Subcutaneous abdominal adipose tissue (tissue), 5 donors: ENCODE data around the gene ATP4B.

Experiments
- H3K27ac ChIP-seq: one replicate; pipeline ENCODE4 v1.7.0; 2013; ENCODE audit warnings: low read depth, mild to moderate bottlenecking, inconsistent platforms, low read length, moderate library complexity
- H3K27me3 ChIP-seq, 5 donors: one replicate each; pipeline ENCODE4 v1.7.0; 2013; ENCODE audit warnings: low read length in 5 of 5, inconsistent platforms in 1 of 5; ENCODE audit not compliant: control insufficient read depth in 5 of 5, insufficient read depth in 4 of 5
- H3K36me3 ChIP-seq, 5 donors: one replicate each; pipeline ENCODE4 v1.7.0; 2013; ENCODE audit warnings: low read length in 5 of 5; ENCODE audit not compliant: control insufficient read depth in 5 of 5, insufficient read depth in 5 of 5
- H3K4me1 ChIP-seq, 5 donors: one replicate each; pipeline ENCODE4 v1.7.0; 2013; ENCODE audit warnings: low read length in 5 of 5, mild to moderate bottlenecking in 3 of 5, moderate library complexity in 1 of 5; ENCODE audit not compliant: control insufficient read depth in 5 of 5, insufficient read depth in 5 of 5
- H3K4me3 ChIP-seq, 5 donors: one replicate each; pipeline ENCODE4 v1.7.0; 2013; ENCODE audit warnings: low read length in 5 of 5, low read depth in 1 of 5
- H3K9ac ChIP-seq, 5 donors: one replicate each; pipeline ENCODE4 v1.7.0; 2013; ENCODE audit warnings: low read length in 5 of 5, mild to moderate bottlenecking in 4 of 5, moderate library complexity in 3 of 5
- H3K9me3 ChIP-seq, 5 donors: one replicate each; pipeline ENCODE4 v1.7.0; 2013; ENCODE audit warnings: low read length in 5 of 5; ENCODE audit not compliant: control insufficient read depth in 5 of 5
- donor health status: healthy.
- donor health status: healthy.
- donor health status: healthy.
- donor health status: healthy.
- donor health status: healthy.

The ATP4B gene

GRCh38 chr13:113607889-113608635, 49.9 kb downstream of the ATP4B start:
- Histone ChIP-seq H3K4me1 (no peaks in the 10 kb centered on the region), H3K9ac (no peak overlapping the region), H3K4me3 (no peak overlapping the region), H3K36me3 (peaks cover 0 to 48% (median 27%) of the 10 kb centered on the region in 5 donors), H3K27ac (no peak overlapping the region), H3K9me3 (no peaks in the 10 kb centered on the region), H3K27me3 (no peaks in the 10 kb centered on the region)

DNA sequence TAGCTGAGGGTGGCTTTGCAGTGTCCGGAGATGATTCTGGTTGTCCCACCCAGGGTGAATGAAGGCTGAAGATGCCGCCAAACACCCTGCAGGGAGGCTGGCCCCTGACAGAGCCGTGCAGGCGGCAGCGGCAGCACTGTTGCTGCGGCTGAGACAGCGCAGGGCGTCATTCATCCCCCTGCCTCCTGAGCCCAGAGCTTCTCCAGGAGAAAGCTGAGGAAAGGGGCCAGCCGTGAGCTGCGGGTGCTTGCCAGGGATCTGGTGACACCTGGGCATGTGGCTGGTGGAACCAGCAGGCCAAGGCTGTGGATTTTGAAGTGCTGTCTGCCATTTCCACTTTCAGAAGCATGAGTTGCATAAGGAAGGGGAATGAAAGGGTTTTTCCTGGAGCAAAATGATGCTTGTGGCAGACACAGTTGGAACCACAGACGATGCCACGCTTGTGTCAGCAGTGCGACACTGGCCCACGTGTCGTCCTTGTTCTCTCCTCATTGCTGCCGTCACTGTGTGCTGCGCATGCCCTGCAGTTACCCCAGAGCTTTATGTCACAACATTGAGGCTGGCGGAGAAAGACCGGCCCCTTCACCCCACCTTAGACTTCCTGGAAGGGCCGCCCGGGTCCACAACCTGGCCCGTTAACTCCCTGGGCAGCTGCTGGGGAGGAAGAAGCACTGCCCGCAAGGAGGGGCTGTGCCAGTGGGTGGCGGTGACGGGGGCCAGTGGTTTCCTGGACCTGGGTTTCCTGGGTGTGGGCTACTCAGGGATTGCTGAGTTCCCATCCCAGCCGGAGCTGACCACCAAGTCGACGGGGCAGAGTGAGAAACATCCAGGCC, 50.7 kb downstream of the ATP4B start:
- Histone ChIP-seq H3K9ac (no peak overlapping the region), H3K4me1 (no peaks in the 10 kb centered on the region), H3K4me3 (no peak overlapping the region), H3K27ac (no peak overlapping the region), H3K9me3 (no peaks in the 10 kb centered on the region), H3K36me3 (peaks cover 0 to 48% (median 27%) of the 10 kb centered on the region in 5 donors), H3K27me3 (no peaks in the 10 kb centered on the region)

- Histone ChIP-seq H3K27me3 (no peaks in the 10 kb centered on the region), H3K9me3 (no peaks in the 10 kb centered on the region), H3K4me3 (no peak overlapping the region), H3K27ac (no peak overlapping the region), H3K4me1 (no peaks in the 10 kb centered on the region), H3K36me3 (peaks cover 0 to 39% (median 17%) of the 10 kb centered on the region in 5 donors), H3K9ac (no peak overlapping the region)
Observed at GRCh38 chr13:113605866-113606438, 52.0 kb downstream of the ATP4B start.

DNA sequence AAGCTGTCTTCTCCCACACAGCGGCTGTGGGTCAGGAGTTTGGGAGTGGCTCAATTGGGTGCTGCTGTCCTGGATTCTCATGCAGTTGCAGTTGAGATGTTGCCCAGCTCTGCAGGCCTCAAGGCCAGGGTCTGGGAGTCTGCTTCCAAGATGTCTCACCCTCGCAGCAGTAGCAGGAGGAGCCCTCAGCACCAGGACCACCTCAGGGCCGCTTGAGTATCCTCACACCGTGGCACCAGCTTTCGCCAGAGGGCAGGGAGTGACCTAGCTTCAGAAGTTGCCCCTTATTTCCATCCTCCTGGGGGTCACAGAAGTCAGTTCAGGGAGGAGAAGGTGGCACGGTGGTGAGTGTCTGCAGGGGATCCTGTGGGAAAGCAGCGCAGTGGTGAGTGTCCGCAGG, 52.5 kb downstream of the ATP4B start:
- Histone ChIP-seq H3K9ac (no peak overlapping the region), H3K36me3 (peaks cover 0 to 41% (median 20%) of the 10 kb centered on the region in 5 donors)

GRCh38 chr13:113604186-113604585, 53.8 kb downstream of the ATP4B start:
- Histone ChIP-seq H3K27me3 (peaks cover 0 to 5% (median 0%) of the 10 kb centered on the region in 5 donors), H3K4me1 (peaks cover 0 to 14% (median 0%) of the 10 kb centered on the region in 5 donors), H3K36me3 (peaks cover 0 to 39% (median 23%) of the 10 kb centered on the region in 5 donors), H3K9me3 (no peaks in the 10 kb centered on the region), H3K27ac (no peak overlapping the region), H3K9ac (no peak overlapping the region), H3K4me3 (no peak overlapping the region)

More for the DNA sequence above, 52.5 kb downstream of the ATP4B start:
- H3K4me3 ChIP-seq, result no peak overlapping the region
- H3K4me1 ChIP-seq, result peaks cover 0 to 5% (median 0%) of the 10 kb centered on the region in 5 donors
- H3K9me3 ChIP-seq, result no peaks in the 10 kb centered on the region
- H3K27ac ChIP-seq, result no peak overlapping the region
- H3K27me3 ChIP-seq, result peaks cover 0 to 2% (median 0%) of the 10 kb centered on the region in 5 donors

DNA sequence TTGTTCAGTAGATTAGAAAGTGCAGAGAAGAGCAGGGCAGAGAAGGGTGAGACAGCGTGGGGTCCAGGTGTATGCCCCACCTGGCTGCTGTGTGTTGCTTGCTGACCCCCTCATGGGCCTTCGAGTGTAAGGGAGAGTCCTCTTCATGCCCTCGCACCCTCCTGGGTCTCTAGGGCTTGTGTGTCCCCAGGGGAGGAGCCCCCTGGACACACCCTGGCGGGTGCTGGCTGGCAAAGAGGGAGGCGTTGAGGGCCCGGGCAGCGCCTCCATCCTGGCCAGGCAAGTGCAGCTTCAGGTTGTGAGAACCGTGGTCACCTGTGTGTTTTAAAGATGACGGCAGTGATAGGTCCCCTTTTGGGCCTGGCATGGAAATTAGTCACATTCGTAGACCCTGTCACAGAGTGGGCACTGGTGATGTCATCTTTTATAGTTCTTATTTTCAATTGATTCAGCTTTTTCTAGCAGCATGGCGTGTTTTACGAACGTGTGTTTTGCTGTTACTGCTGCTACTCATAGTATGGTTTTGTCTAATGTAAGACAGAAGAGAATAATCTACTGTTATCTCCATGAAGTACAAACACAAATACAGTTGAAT, 54.8 kb downstream of the ATP4B start:
- Histone ChIP-seq H3K27me3 (peaks cover 0 to 5% (median 0%) of the 10 kb centered on the region in 5 donors), H3K4me1 (peaks cover 0 to 14% (median 0%) of the 10 kb centered on the region in 5 donors), H3K27ac (no peak overlapping the region), H3K4me3 (no peak overlapping the region), H3K36me3 (peaks cover 0 to 36% (median 20%) of the 10 kb centered on the region in 5 donors), H3K9ac (no peak overlapping the region), H3K9me3 (no peaks in the 10 kb centered on the region)

GRCh38 chr13:113602291-113602988, 55.6 kb downstream of the ATP4B start:
- Histone ChIP-seq H3K27ac (no peak overlapping the region), H3K9me3 (no peaks in the 10 kb centered on the region), H3K4me1 (peaks cover 0 to 14% (median 0%) of the 10 kb centered on the region in 5 donors), H3K27me3 (peaks cover 0 to 5% (median 0%) of the 10 kb centered on the region in 5 donors), H3K4me3 (no peak overlapping the region), H3K9ac (no peak overlapping the region), H3K36me3 (peaks cover 0 to 42% (median 21%) of the 10 kb centered on the region in 5 donors)

GRCh38 chr13:113601166-113602070, 56.6 kb downstream of the ATP4B start:
- Histone ChIP-seq H3K27ac (no peak overlapping the region), H3K9ac (no peak overlapping the region), H3K4me1 (peaks cover 0 to 14% (median 0%) of the 10 kb centered on the region in 5 donors), H3K36me3 (peaks cover 0 to 49% (median 26%) of the 10 kb centered on the region in 5 donors), H3K9me3 (no peaks in the 10 kb centered on the region), H3K27me3 (peaks cover 0 to 5% (median 0%) of the 10 kb centered on the region in 5 donors), H3K4me3 (no peak overlapping the region)
